BLaER1 treated with 17β-estradiol and CSF1 and Interleukin-3, amounts not matched to agents 10 nM and 100 nM (cell line): Measurements from ENCODE around the gene VPS4A.

Experiments used
- H3K27ac ChIP-seq, 11 experiments: shearing (Covaris generic); formaldehyde crosslinking; 2 replicates each; pipeline ENCODE4 v1.8.1; 2022
- H3K27me3 ChIP-seq, 11 experiments: shearing (Covaris generic); formaldehyde crosslinking; 2 replicates each; pipeline ENCODE4 v1.8.1; 2022
- H3K36me3 ChIP-seq, 11 experiments: shearing (Covaris generic); formaldehyde crosslinking; 2 replicates each; pipeline ENCODE4 v1.8.1; 2022
- H3K4me1 ChIP-seq, 10 experiments: shearing (Covaris generic); formaldehyde crosslinking; 2 replicates each; pipeline ENCODE4 v1.8.1; 2022
- H3K4me2 ChIP-seq, 11 experiments: shearing (Covaris generic); formaldehyde crosslinking; 2 replicates each; pipeline ENCODE4 v1.8.1; 2022
- H3K4me3 ChIP-seq, 10 experiments: shearing (Covaris generic); formaldehyde crosslinking; 2 replicates each; pipeline ENCODE4 v1.8.1; 2022
- H3K9ac ChIP-seq, 11 experiments: shearing (Covaris generic); formaldehyde crosslinking; 2 replicates each; pipeline ENCODE4 v1.8.1; 2022
- H3K9me3 ChIP-seq, 11 experiments: shearing (Covaris generic); formaldehyde crosslinking; replicated peaks in 1 of 11; 2 replicates each; pipeline ENCODE4 v1.8.1; 2022
- H4K20me1 ChIP-seq, 11 experiments: shearing (Covaris generic); formaldehyde crosslinking; 2 replicates each; pipeline ENCODE4 v1.8.1; 2022
- Cebpa-rat ChIP-seq, 11 experiments: shearing (Covaris generic); IDR thresholded peaks; 2 replicates each; pipeline ENCODE4 v1.8.1; 2022

VPS4A gene

DNA sequence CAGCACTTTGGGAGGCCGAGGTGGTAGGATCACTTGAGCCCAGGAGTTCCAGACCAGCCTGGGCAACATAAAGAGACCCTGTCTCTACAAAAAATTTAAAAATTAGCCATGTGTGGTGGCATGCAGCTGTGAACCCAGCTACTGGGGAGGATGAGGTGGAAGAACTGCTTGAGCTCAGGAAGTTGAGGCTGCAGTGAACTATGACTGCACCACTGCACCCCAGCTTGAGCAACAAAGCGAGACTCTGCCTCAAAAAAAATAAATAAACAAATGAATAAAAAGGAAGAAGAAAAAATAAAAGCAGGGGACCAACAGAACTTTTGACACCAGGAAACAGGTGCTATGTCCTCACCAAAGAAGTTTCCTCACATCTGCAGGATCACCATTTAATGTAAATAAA lies 60.4 kb downstream of the VPS4A start:
- Histone ChIP-seq H3K9ac (peak overlapping the region in 7 of 11 experiments; percentile 61 to 76 (median 73); a peak in 15 of 22 replicates), H3K4me3 (peak overlapping the region in 4 of 10 experiments; percentile 8 to 20 (median 11); a peak in 2 of 20 replicates), H4K20me1 (peaks cover 0 to 36% (median 0%) of the 10 kb centered on the region in 11 experiments; a peak in 5 of 22 replicates), H3K4me2 (peak overlapping the region; percentile 3 to 79 (median 63); a peak in 20 of 22 replicates), H3K9me3 (peaks cover 0 to 41% (median 29%) of the 10 kb centered on the region in 11 experiments; a peak in 17 of 22 replicates), H3K27me3 (no peaks in the 10 kb centered on the region), H3K36me3 (peaks cover 73 to 98% (median 90%) of the 10 kb centered on the region in 11 experiments), H3K4me1 (peaks cover 0 to 88% (median 82%) of the 10 kb centered on the region in 10 experiments), H3K27ac (peak overlapping the region in 10 of 11 experiments; percentile 8 to 91 (median 85); a peak in 19 of 22 replicates)
- TF ChIP-seq Cebpa-rat (IDR thresholded peaks at IDR 0.05) = peak in 7 of 11 experiments; percentile 52 to 85 (median 77); a peak in 13 of 22 replicates

DNA sequence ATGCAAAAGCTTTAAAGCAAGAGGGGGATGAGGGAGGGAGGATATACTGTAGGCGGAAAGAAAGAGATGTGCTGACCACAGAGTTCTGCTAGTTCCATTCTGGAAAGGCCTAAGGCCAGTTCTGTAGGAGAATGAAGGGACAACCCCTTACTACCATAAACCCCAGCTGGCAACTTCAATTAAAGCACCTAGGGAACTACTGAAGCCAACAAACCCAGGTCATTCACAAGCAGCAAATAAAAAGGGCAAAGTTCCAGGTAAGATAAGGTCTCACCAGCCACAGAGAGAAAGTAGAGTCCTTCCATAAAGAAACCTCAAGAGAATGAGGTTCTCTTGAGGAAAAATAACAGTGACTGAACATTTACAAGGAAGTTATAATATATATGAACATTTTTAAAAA lies 61.9 kb downstream of the VPS4A start:
- H3K9me3 ChIP-seq = peaks cover 0 to 48% (median 37%) of the 10 kb centered on the region in 11 experiments; a peak in 17 of 22 replicates
- peak overlapping the region in 9 of 11 experiments; percentile 30 to 76 (median 65); a peak in 17 of 22 replicates for H3K9ac ChIP-seq
- TF ChIP-seq Cebpa-rat (IDR thresholded peaks at IDR 0.05) = no peak
- no peaks in the 10 kb centered on the region for H3K27me3 ChIP-seq
- H4K20me1 ChIP-seq = peaks cover 0 to 23% (median 0%) of the 10 kb centered on the region in 11 experiments; a peak in 5 of 22 replicates
- H3K4me3 ChIP-seq = no peak overlapping the region
- H3K36me3 ChIP-seq = peaks cover 73 to 98% (median 90%) of the 10 kb centered on the region in 11 experiments
- H3K27ac ChIP-seq = peak overlapping the region in 10 of 11 experiments; percentile 29 to 91 (median 85); a peak in 19 of 22 replicates
- H3K4me2 ChIP-seq = peak overlapping the region; percentile 49 to 79 (median 66)
- H3K4me1 ChIP-seq = peaks cover 0 to 74% (median 69%) of the 10 kb centered on the region in 10 experiments
